ENCODE measurements around the gene PRKCH. TPM values are rescaled to one million over a fixed set of nuclear protein-coding genes. Genes with fewer than 3 reads are reported as not detected.

PRKCH gene
- total RNA-seq, 2 experiments from 2014 or later, result 193 to 194 TPM

DNA sequence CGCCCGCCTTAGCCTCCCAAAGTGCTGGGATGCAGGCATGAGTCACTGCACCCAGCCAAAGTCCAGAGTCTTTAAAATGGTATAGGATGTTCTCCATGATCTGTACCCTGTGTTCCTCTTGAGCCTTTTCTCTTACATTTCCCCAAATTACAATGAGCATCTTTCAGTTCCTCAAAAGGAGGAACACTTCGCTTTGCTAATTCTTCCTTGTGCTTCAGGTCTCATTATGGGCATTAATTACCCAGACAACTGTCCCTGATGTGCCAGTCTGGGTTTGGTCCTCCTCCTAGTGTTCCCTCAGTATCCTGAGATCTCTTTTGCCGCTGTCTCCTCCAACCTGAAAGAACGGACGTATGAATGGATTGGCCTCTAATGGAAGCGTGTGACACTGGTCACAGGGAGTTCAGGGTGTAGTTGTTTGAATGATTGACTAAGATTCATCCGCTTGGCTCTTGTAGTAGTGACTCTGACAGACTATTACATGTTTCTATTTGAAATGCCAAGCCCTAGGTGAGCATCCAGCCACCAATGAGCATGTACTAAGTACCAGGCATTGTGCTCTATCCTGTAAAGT lies 8.2 kb downstream of the PRKCH start:
- Mint-ChIP-seq H3K27ac (peak overlapping the region; percentile 93), H3K9me3 (peaks cover 2% of the 10 kb centered on the region), H3K4me3 (peak overlapping the region; percentile 99), H3K4me1 (ENCODE audit: low read depth) (peaks cover 80% of the 10 kb centered on the region), H3K36me3 (ENCODE audit: low read depth) (peaks cover 69% of the 10 kb centered on the region), H3K27me3 (no peaks in the 10 kb centered on the region)
- ChIA-PET POLR2A (interaction anchor here (0.6 to 7.6 kb wide), 6 partner anchors 7 to 76 kb away, joined by 3 to 116 read pairs (median 8); partner anchors contain the start of gene PRKCH), CTCF (no interaction called here)
- DNase-seq (peak; percentile 42), ATAC-seq (peak; percentile 14)
- intact Hi-C loops (cut with micrococcal nuclease), result loop anchor here (2.0 to 10.0 kb wide), 2 partner anchors 15 to 365 kb away; partner anchors contain the start of gene HIF1A
- TF ChIP-seq, protein P1, sequence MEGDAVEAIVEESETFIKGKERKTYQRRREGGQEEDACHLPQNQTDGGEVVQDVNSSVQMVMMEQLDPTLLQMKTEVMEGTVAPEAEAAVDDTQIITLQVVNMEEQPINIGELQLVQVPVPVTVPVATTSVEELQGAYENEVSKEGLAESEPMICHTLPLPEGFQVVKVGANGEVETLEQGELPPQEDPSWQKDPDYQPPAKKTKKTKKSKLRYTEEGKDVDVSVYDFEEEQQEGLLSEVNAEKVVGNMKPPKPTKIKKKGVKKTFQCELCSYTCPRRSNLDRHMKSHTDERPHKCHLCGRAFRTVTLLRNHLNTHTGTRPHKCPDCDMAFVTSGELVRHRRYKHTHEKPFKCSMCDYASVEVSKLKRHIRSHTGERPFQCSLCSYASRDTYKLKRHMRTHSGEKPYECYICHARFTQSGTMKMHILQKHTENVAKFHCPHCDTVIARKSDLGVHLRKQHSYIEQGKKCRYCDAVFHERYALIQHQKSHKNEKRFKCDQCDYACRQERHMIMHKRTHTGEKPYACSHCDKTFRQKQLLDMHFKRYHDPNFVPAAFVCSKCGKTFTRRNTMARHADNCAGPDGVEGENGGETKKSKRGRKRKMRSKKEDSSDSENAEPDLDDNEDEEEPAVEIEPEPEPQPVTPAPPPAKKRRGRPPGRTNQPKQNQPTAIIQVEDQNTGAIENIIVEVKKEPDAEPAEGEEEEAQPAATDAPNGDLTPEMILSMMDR (IDR thresholded peaks at IDR 0.05), result no peak

DNA sequence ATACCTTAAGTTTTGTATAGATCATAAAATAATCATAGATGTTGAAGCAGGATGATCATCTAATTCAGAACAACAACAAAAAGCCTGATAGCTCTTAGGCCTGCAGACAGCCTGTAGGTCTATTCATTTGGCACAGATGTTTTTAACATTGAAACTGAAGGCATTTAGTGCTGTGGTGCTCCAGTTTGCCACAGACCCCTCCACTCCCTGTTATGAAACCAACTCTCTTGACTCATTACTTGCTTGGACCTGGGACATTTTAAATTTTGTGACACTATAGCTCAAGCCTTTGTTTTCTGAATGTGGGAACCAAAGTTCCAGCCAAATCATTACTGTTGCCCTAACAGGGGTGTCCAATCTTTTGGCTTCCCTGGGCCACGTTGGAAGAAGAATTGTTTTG lies 9.1 kb downstream of the PRKCH start:
- H3K4me3 Mint-ChIP-seq, result peak overlapping the region; percentile 99
- peaks cover 81% of the 10 kb centered on the region for H3K4me1 Mint-ChIP-seq (ENCODE audit: low read depth)
- peaks cover 66% of the 10 kb centered on the region for H3K36me3 Mint-ChIP-seq (ENCODE audit: low read depth)
- ATAC-seq (peak; percentile 52), DNase-seq (peak; percentile 74)
- ChIA-PET CTCF (interaction anchor here (1.0 to 4.4 kb wide), 8 partner anchors 9 to 73 kb away, joined by 3 to 32 read pairs (median 4); no protein-coding TSS in a partner anchor), POLR2A (interaction anchor here (0.6 to 7.6 kb wide), 8 partner anchors 8 to 369 kb away, joined by 3 to 116 read pairs (median 8); partner anchors contain the start of gene PRKCH)
- peaks cover 2% of the 10 kb centered on the region for H3K9me3 Mint-ChIP-seq
- intact Hi-C loops (cut with micrococcal nuclease), result loop anchor here (2.0 kb wide), 1 partner anchor 14 kb away; no protein-coding TSS in a partner anchor
- peak overlapping the region; percentile 93 for H3K27ac Mint-ChIP-seq
- H3K27me3 Mint-ChIP-seq, result no peaks in the 10 kb centered on the region
- TF ChIP-seq, protein P1 (IDR thresholded peaks at IDR 0.05), result no peak

DNA sequence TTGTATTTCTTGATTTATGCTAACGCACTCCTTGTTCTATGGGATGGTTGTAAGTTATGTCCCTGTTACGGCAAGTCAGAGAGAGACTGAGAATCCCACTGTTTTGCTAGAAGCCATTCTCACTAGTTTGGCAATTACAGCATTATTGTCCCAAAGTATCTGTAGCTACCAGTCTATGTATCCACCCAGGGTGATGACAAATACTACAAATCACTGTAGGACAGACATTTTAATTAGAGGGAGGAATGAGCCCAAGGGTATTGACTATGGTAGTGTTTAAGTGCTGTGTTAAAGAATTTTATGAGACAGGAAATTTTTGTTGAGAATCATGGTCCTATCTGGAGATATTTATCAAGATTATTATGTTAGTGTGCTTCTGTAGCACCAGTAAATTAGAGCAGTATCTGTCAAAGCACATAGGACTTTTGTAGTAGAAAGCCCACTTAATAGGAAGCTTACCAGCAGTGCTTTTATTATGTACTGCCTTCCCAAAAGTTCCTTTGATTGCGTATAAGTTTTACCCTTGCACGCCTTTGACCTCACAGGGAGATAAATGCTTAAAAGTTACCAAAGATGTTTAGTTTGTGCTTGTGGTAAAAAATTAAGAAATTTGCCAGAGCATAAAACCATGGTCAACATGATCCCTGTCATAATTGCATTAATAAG lies 10.7 kb downstream of the PRKCH start:
- ATAC-seq (no peak), DNase-seq (no peak)
- Mint-ChIP-seq H3K36me3 (ENCODE audit: low read depth) (peaks cover 63% of the 10 kb centered on the region), H3K4me3 (peak overlapping the region; percentile 79), H3K4me1 (ENCODE audit: low read depth) (peaks cover 80% of the 10 kb centered on the region), H3K9me3 (no peaks in the 10 kb centered on the region), H3K27ac (peak overlapping the region; percentile 99), H3K27me3 (no peaks in the 10 kb centered on the region)
- intact Hi-C loops (cut with micrococcal nuclease), result loop anchor here (2.0 kb wide), 1 partner anchor 13 kb away; no protein-coding TSS in a partner anchor
- CTCF ChIA-PET, result interaction anchor here (0.7 to 5.0 kb wide), 12 partner anchors 10 to 506 kb away, joined by 3 to 32 read pairs (median 4); partner anchors contain the start of gene PRKCH
- POLR2A ChIA-PET, result interaction anchor here (0.6 to 7.6 kb wide), 15 partner anchors 9 to 1083 kb away, joined by 3 to 116 read pairs (median 3); partner anchors contain the start of genes PPM1A and PRKCH
- TF ChIP-seq, protein P1 (IDR thresholded peaks at IDR 0.05), result no peak

DNA sequence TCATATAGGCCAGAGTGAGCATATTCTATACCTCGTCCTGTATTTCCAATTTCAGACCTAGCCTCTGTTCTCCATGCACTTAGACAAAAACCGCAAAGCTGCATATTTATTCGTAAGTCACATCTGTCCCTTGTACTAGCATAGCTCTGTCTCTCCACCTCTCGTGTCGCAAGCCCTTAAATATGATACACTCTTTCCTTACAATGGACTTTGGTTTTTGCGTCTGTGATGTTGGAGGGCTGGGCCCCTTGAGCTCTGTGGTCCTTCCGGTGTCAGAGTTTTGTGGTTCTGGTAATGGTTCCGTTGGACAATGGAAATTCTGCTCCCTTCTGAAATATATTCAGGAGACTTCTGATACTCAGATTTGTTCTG lies 11.3 kb downstream of the PRKCH start:
- ATAC-seq (peak; percentile 10), DNase-seq (peak; percentile 61)
- Mint-ChIP-seq H3K4me3 (peak overlapping the region; percentile 79), H3K27me3 (no peaks in the 10 kb centered on the region), H3K36me3 (ENCODE audit: low read depth) (peaks cover 64% of the 10 kb centered on the region), H3K27ac (peak overlapping the region; percentile 99), H3K4me1 (ENCODE audit: low read depth) (peaks cover 77% of the 10 kb centered on the region), H3K9me3 (no peaks in the 10 kb centered on the region)
- intact Hi-C loops (cut with micrococcal nuclease), result no loop called here
- TF ChIP-seq, protein P1 (IDR thresholded peaks at IDR 0.05), result no peak
- ChIA-PET CTCF (interaction anchor here (1.1 to 5.0 kb wide), 11 partner anchors 10 to 505 kb away, joined by 3 to 32 read pairs (median 4); partner anchors contain the start of gene PRKCH), POLR2A (interaction anchor here (0.6 to 7.6 kb wide), 13 partner anchors 10 to 1084 kb away, joined by 3 to 116 read pairs (median 4); partner anchors contain the start of genes PPM1A and PRKCH)

Data from activated CD8-positive, alpha-beta T cell treated with anti-CD3 and anti-CD28 coated beads for 36 hours (primary cell).